GM18505 (cell line): Measurements from ENCODE around the gene ANKRD55.
"Not testable (repeated sequence)": the region's sequence is repeated elsewhere in the genome, so short reads cannot be mapped to it uniquely, and the experiment has no call there.

ENCODE experiments used
- ATAC-seq: cut with Tn5 transposase; IDR thresholded peaks from one replicate; pipeline ENCODE4 v1.9.1; 2021; ENCODE audit not compliant: unreplicated experiment
- POLR2A ChIP-seq: IDR thresholded peaks from 4 replicates; pipeline ENCODE4 v1.6.1; 2011; ENCODE audit warnings: borderline replicate concordance; ENCODE audit not compliant: insufficient read depth, insufficient read length; ENCODE audit errors: extremely low read depth

The ANKRD55 gene

DNA sequence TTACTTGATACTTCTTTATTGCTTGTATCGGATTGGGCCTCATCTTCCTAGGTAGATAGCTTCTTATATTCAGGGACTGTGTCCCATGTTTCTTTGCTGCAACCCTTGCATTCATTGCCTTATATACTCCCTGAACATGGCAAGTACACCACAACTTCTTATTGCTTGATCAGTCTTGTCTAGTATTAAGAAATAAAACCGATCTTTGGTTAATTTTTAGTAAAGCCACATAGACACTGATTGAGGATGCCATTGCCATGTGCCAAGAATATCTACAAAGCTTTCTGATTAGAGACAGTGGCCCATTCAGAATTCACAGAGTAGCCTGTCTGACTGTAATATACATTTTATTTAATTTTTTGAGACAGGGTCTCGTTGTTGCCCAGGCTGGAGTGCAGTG, 34.7 kb upstream of the ANKRD55 start:
- TF ChIP-seq POLR2A: no peak
- ATAC-seq: no peak

DNA sequence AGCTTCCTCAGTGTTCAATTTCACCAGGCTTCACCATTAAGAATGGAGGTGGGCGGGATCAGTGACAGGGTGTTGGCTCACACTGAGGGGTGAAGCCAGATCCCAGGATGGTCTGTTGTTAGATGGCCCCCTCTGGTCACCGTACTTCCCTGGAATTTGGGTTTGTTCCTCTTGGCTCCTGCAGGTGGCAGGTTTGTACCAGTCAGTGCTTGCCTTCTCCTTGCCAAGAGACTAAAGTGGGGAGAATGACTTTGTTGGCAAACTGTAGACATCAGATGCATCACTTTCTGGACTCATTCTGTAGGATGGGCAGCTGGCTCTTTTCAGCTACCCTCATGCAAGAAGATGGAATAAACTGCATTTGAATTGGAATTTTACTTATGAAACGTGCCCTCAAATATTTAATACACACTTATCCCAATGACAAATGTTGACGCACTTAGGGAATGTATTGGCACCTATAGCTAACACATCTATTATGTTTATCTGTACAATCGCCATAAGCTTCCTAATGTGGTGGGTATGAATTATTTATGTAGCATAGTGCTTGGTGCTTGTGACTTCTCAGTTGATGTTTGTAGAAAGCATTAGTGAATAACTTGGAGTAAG, 31.4 kb upstream of the ANKRD55 start:
- no peak for TF ChIP-seq POLR2A
- ATAC-seq: no peak

DNA sequence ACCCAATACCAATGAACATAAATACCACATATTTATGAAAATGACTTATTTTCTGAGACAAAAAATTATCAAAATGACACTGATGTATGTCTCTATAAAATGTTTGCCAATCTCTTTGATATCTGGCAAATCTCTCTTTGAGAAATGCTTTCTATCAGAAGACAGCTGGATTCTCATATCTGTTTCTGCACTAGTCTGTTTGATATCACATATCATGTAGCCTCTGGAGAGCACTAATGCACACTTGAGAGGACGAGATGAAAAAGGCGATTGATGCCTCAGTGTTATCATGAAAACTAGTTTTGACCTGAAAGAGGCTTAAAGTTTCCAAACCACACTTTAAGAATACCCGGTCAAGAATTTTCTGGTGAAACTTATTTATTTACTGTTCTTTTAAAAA, 29.1 kb upstream of the ANKRD55 start:
- ATAC-seq: no peak

GRCh38 chr5:56259002-56259511, 25.9 kb upstream of the ANKRD55 start:
- no peak for ATAC-seq

More for the DNA sequence above, 29.1 kb upstream of the ANKRD55 start:
- no peak for TF ChIP-seq POLR2A

GRCh38 chr5:56257763-56258529, 24.8 kb upstream of the ANKRD55 start:
- ATAC-seq: not testable (repeated sequence)

More at GRCh38 chr5:56259002-56259511, 25.9 kb upstream of the ANKRD55 start:
- no peak for TF ChIP-seq POLR2A

DNA sequence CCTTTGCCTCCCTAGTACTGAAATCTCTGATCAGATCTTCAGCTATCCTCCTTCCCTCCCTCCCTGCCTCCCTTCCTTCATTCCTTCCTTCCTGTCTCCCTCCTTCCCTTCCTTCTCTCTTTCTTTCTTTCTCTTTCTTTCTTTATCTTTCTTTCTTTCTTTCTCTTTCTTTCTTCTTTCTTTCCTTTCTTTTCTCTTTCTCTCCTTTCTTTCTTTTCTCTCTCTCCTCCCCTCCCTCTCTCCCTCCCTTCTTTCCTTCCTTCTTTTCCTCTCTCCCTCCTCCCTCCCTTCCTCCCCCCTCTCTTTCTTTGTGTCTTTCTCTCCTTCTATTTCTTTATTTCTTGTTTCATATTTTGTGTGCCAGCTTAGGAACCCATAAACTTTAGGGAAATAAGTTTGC, 23.9 kb upstream of the ANKRD55 start:
- ATAC-seq: no peak
- no peak for TF ChIP-seq POLR2A

DNA sequence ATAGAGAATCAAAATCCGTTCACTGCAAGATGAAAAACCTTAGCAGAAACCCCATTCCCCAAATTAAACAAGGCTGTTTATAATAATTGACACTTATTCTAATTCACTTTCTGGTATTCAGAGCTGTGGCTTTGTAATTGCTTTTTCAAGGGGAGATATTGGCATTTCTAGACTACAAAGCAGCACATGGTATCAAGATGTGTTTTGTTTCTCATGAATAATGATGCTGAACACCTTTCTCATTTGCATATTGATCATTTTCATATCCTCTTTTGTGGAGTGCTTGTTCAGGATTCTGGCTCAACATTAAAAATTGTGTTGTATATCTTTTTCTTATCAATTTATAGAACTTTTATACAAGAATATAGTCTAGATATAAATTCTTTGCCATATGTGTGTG, 22.4 kb upstream of the ANKRD55 start:
- TF ChIP-seq POLR2A: no peak
- ATAC-seq: no peak

DNA sequence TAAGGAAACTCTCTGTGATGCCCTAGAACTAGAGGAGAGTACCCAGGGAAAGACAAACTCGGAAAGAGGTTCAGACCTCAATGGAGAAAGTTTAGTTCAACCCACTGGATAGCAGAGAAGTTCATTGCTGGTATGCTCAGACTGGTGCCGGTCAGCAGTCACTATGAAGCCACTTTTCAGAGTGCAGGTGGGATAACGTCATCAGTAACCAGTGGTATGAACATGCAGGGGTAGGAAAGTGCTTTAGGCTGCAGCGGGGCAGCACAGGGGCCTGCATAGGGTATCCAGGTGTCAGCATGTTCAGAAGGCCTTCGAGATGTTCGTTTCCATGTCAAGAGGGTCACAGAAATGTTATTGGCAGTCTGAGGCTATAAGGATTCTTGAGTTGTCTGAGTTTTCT, 20.8 kb upstream of the ANKRD55 start:
- no peak for ATAC-seq
- no peak for TF ChIP-seq POLR2A

GRCh38 chr5:56253126-56253525, 20.0 kb upstream of the ANKRD55 start:
- no peak for ATAC-seq

DNA sequence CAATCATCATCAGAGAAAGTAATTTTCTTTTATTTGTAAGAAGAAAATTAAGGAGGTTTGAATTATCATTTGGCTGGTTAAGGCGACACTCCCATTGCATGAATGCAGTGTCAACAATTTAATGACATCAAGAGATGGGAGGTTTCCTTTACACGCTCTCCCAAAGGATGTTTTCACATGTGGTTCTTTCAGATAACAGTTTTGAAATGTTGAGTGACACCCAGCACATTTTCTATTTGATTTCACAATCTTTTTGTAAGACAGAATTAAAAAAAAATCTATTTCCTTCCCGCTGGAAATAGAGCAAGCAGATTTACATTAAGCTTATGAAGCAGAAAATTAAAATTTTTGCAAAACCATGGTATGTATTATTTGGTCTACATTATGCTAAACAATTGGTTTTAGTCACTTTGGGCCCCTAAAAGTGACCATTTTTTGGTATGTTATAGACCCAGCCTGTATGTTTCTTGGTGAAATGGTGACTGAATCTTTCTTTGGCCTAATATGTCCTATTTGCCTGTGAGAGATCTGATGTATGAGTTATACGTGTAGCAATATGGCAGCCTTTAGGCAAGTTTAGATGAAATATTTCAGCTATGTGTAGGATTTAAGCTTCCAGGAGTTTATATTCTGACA, 18.9 kb upstream of the ANKRD55 start:
- no peak for TF ChIP-seq POLR2A
- ATAC-seq: no peak

More at GRCh38 chr5:56253126-56253525, 20.0 kb upstream of the ANKRD55 start:
- no peak for TF ChIP-seq POLR2A

- TF ChIP-seq POLR2A: no peak
- ATAC-seq: no peak
Measured at GRCh38 chr5:56251440-56251839, 18.3 kb upstream of the ANKRD55 start.

- no peak for TF ChIP-seq POLR2A
- ATAC-seq: no peak
Measured at GRCh38 chr5:56250011-56250410, 16.9 kb upstream of the ANKRD55 start.

- not testable (repeated sequence) for ATAC-seq
Measured at GRCh38 chr5:56249085-56249484, 16.0 kb upstream of the ANKRD55 start.

DNA sequence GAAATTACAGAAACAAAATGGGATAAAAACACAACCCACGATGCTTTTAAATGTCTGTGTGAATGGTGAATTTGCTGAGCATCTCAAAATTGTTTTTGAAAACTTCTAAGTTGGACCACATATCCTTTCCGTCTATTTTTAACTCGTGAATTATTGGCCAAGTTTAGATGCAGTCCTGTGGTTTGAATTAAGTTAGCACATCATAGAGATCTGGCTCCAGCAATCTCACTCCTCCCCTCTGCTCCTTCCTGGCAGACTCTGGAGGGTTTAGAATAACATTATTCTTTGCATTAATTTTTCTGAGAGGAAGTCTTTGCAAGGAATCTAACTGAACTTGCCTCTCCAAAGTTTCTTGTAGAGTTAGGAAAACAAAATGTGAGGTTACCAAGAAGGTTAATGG, 14.5 kb upstream of the ANKRD55 start:
- ATAC-seq: no peak
- no peak for TF ChIP-seq POLR2A

- ATAC-seq: no peak
- TF ChIP-seq POLR2A: no peak
Measured at GRCh38 chr5:56246769-56247168, 13.6 kb upstream of the ANKRD55 start.

DNA sequence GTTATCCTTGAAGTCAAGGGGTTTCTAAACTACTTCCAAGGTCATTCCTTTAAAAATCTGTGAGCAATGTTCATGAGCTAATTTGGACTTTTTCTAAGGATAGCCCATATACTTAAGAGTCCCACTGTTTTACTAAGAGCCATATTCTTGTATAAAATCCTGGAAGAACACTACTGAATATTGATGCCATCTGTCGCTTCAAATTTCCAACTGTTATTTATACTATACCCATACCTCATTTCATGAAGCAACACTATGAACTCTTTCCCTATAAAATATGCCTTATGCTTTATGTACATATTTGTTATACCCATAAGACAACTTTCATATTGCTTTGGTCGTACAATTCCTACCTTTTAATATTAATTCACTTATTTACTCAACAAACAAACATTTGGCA, 12.4 kb upstream of the ANKRD55 start:
- no peak for ATAC-seq
- no peak for TF ChIP-seq POLR2A
